ENCODE results near the gene OTP.
A peak's percentile ranks its signal among the peaks of the same experiment; 100 is the strongest.

Gene OTP

DNA sequence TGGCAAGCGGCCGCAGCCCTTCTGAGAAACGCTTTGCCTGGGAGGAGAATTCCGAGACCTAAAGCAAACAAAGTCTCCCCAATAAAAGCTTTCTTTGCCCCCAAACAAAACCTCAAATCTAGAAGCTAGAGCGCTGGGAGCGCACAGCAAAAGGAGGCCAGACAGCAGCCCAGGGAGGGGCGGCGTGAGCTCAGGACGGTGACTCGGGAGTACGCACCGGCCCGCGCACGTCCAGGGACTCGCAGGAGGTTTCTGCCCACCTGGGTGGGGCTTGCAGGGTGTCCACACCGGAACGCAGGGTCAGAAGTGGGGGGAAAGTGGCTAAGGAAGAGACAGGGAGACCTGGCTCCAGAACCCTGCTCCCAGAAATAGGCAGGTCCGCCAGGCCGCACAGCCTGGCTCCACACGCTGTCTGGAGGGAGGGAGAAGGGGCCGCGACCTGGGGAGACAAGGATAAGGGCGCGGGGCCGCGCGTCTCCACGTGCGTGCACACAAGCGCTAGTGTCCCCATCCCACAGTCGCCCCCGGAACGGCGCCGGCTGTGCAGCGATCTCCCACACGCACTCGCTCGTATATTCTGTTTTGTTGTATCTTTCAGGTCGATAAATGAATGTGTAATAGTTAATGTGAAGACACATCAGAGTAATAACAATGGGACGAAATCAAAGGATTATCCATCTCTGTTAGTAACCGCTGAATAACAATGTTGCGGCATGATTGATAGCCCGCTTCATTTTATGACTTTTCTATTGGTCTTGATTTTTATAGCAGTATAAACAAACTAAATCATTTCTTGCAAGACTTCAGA lies 2.3 kb upstream of the OTP start:
- no peak for DNase-seq (ENCODE audit: low spot score)

DNA sequence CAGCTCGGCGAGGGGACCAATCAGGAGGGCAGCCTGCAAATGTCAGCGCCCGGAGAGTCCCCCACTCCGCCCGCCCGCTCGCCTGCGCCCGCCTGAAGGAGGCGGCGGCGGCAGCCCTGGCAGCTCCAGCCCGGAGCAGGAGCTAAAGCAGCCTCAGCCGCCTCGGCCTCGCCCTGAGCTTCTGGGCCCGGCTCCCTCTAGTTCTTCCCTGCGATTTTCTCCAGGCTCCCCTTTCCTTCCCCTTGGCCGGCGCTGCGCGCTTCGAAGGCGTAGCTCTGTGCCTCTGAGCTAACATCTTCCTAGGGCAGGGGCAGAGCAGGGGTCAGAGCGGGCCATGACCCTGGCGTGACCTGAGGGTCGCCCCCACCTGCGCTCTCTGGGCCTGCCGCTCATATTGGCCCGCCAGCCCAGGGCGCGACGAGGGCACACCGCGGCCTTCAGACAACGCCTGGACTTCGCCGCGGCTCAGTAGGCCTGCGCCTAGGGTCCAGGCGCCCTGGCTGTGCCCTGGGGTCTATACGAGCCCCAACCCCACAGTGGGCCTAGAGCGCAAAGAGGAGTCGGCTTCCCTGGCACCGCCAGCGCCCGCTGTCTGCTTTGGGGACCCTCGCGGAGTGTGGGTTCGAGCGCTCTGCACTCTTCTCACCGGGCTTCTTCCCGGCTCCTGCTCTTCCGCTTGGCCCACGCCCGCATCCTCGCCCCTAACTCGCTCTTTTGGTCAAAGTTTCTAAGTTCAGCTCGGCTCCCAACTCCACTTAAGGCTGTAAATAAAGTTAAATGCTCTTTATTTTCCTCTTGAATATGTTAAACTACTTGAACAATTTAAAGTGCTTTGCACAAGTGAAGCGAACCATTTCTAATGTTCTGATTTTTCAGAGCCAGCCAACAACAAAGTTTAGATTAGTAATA lies 504 bp upstream of the OTP start:
- no peak for DNase-seq (ENCODE audit: low spot score)

DNA sequence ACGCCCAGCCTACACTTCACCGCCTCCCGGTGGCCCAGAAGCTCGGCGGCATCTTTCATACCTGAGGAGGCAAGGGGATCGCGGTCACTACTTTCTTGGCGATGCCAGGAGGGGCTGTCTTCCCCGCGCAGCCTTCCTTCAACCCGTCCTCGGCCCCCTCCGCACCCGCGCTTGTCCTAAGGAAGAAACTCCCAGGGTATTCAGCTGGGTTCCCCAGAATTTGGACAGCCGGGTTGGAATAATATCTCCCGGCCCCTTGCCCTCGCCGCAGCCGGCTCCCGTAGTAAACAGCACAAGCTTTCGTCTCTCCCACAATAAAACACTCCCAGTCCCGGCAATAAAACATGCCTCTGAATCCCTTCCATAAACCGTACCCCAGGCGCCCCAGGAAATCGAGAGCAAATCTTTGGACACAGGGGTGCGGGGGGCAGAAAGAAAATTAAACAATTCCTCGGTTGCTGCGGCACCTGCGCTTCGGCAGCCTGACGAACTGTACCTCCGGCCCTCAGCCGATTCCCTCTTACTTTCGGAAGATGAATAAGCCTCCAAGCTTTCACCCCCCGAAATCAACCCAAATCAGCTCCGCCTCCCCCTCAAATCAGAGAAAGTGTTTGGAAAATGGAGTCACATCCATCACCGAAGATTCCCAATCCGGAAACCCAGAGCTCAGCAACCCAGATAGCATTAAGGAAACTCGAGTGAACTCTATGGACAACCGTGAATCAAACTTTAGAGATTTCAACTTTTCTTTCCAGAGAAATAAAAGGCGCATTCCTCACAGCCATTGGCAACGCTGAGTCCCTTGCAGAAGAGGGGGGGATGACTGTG lies 1.1 kb downstream of the OTP start:
- DNase-seq (ENCODE audit: low spot score), result no peak

DNA sequence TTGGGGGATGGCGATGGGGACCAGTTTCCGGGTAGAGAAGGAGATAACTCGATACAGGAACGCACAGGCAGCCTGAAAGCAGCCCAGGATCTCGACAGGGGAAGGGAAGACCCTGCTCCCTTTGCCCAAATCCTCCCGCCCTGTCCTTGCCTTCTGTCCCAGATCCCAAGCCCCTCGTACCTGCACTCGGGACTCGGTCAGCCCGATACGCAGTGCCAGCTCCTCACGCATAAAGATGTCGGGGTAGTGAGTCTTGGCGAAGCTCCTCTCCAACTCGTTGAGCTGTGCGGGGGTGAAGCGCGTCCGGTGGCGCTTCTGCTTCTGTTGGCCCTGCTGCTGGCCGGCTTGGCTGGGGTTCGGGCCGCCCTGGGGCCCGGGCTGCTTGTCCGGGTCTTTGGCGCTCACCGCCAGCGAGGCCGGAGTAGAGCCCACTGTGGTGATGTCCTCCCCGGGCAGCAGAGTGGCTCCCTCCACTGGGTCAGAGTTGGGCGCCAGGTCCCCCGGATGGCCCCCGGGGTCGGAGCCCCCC lies 1.8 kb downstream of the OTP start:
- DNase-seq (ENCODE audit: low spot score), result no peak

DNA sequence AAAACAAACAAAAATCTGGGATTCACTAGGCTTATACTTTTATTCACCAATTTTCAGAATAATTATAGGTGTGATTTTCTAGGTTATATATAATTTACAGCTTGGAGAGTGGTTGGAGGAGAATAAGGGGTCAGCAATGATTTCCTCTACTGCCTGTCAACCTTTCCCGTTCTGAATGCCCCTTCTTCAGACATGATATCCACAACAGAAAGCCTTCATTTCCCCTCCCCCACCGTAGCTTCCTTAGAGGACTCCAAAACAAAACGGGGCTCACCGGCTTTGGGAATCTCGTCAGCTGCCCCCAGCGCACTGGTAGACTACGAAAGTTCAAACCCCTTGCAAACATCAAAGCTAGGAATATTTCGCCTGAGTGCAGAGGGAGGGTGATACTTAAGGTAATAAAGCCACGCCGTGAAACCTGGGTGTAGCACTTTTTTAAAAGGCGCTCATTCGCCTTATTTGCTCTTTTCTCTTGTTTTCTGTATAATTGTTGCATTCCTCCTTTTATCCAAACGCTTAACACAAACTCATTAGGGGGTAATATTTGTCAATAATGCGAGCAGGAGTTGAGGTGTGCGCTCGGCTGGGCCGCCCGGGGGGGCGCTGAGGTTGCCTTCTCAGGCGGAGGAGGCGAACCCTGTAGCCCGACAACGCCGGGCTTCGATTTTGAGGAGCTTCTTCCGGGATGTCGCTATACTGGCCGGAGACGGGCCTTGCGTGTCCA lies 2.4 kb downstream of the OTP start:
- no peak for DNase-seq (ENCODE audit: low spot score)

DNA sequence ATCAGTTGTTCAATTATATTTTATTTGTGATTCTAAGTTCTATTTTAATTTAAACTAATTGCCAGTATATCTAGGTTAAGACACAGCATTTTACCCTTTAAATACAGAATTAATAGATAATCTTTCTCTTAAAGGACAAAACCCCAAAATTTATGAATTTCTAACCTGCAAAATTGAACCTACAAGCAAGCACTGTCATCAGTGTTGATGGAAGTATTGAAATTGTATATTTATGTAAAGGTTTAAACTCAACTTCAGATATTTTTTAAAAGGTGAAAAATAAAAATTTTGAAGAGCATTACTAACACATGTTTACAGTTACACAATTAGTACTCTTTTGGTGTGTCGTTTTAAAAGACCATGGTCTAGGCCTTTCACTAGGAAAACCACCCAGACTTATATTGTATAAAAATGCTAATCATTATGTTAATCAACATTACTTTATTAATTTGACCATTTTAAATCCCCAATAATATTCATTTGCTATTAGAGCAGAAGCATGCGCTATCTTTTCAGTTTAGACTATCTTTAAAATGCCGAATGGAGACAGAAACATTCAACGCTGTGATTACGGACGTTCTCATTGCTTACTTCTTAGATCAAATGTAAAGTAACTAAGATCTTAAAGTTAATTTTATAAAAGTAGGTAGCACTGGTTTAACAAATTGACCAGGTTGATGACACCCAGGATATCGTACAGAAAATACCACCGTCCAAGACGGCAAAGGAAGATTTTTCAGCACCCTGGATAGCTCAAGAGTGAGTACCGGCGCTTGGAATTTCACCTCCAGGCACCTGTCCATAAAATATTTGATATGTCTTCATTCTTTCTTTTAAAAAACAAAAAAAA lies 3.2 kb downstream of the OTP start:
- no peak for DNase-seq (ENCODE audit: low spot score)

DNA sequence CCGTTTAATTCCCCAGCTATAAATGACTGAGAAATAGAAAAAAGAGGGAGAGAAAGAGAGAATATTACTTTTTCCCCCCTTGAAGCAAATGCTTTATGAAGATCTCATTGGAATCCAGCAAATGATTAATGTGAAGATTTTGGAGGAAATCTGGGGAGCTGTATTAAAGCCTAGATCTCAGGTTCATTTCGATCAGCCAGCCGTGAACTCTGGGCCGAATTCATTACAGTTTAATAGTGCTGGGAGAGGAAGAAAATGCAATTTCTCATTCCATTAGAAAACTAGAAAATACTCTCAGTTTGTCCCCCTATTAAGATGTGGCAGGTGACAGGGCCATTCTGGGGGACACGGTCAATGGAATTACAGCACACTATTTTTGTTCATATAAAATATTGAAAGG lies 4.8 kb downstream of the OTP start:
- DNase-seq (ENCODE audit: low spot score), result no peak

DNA sequence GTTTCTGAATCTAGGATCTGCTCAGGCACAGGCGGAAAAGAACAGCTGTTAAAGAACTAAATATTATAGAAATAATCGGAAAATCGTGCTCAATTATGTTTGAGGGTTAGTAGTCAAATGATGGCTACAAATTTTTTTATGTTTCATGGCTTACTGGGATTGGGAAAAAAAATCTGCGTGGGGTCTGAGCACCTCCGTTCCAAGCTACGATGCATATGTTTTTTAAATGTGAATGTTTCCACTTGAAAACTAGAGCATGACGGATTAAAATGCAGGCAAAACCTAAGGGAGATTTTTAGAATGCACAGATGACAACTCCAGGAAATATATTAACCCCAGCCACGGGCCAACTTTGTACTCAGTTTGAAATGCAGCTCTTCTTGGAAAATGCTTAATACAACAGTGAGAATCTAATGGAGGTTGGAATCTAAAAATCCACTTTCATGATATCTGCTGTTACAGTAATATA lies 5.3 kb downstream of the OTP start:
- DNase-seq (ENCODE audit: low spot score), result no peak

DNA sequence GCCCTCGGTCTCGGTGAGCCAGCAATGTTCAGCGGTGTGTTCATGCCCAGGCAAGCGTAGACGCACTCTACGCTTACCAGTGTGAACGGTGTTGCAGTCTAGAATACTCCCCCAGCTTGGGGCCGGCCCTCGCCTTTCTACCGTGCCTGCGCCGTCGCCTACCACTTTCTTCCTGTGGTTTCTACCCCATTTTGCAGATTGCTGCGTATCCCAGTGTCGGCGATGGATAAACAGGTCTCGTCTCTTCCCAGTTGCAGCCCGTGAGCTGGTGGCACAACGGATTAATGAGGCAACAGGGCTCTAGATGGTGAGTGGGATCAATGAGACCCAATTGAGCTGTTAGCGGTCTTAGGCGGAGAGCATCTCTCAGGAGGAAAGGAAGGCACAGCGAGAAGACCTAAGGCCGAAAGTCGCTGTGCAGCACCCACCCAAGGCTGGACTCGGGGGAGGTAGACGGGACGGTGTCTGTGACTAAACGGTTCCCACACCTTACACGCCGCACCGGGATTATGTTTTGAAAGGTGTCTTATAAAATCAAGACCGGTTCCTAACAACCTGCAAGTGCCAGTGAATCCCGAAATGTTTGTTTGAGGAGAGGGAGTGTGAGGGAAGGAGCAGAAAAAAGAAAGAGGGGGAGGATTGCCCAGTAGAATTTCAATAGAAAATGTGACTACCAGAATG lies 5.8 kb downstream of the OTP start:
- DNase-seq (ENCODE audit: low spot score), result no peak

DNA sequence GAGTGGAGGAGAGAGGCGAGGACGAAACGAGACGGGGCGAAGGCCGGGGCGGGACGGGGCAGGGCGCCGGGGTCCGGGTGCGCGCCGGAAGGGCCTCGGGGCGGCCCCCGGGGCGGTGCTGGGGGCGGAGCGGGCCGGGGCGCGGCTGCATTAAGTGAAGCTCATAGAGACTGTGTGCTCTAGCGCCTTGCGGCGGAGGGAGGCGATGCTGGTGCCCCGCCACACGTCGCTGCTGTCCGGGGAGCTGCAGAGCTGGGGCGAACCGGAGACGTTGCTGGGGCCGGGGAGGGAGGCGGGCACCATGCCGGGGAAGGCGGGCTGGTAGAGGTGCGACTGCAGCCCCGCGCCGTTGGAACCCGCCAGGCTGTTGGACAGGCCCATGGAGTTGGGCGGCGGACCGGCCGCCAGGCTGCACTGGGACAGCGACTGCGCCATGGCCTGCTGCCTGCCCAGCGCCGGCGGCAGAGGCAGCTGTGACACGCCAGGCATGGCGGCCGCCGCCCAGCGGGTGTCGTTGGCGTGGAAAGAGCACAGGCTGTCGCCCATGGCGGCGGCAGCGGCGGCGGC lies 8.3 kb downstream of the OTP start:
- DNase-seq (ENCODE audit: low spot score), result peak; percentile 77

DNA sequence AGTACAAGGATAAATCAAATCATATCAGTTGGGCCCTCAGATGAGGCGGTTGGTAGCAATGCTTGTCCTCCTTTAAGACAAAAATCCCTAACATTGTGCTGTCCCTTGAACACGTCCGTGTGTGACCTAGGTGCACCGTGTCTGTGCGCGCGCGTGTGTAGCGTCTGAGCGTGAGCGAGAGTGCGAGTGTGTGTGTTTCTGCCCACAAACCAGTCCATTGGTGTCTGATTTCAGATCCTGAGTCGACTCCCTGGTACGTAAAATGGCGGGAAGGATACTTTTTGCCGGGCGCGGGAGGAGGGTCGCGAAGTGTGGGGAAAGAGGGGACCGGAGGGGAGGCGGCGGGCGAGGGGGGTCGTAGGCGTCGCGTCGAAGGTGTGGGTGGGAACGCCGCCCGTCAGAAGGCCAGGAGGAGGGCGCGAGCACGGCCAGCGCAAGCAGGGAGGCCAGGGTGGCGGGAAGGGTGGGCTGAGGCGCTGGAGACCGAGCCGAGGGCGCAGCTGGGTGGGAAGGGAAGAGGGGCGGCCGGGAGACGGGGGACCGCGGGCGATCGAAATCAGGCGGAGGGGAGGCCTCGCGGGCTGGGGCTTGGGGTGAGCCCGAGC lies 8.9 kb downstream of the OTP start:
- DNase-seq (ENCODE audit: low spot score), result no peak

DNA sequence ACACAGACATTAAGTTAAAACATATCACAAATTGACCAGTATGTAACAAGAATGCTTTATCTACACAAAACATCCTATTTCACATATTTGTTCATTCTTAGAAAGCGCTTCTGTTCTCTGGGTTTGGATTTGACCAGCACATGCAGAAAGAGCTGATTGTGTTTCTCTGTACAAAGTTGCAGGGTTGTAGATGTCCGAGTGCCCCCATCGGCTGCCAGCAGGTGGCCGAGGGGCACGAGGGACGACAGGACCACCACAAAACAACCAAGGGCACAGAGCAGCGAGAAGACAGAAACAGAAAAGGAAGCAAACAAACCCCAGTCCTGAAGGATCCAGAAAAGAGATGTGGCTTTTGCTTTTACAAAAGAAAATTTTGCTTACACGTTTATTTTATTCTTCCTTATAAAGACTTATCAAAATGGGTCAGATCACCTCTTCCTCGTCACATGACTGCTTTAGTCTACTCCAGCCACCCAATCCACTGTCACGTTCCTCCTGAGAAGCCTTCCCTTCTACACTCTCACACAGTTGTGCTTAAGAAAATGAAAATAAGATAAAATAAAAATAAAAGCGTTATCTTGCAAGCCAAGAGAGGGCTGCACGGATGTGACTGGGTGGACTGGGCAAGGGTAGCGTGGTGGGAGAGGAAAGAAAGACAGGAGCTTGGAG lies 9.5 kb downstream of the OTP start:
- DNase-seq (ENCODE audit: low spot score), result no peak

DNA sequence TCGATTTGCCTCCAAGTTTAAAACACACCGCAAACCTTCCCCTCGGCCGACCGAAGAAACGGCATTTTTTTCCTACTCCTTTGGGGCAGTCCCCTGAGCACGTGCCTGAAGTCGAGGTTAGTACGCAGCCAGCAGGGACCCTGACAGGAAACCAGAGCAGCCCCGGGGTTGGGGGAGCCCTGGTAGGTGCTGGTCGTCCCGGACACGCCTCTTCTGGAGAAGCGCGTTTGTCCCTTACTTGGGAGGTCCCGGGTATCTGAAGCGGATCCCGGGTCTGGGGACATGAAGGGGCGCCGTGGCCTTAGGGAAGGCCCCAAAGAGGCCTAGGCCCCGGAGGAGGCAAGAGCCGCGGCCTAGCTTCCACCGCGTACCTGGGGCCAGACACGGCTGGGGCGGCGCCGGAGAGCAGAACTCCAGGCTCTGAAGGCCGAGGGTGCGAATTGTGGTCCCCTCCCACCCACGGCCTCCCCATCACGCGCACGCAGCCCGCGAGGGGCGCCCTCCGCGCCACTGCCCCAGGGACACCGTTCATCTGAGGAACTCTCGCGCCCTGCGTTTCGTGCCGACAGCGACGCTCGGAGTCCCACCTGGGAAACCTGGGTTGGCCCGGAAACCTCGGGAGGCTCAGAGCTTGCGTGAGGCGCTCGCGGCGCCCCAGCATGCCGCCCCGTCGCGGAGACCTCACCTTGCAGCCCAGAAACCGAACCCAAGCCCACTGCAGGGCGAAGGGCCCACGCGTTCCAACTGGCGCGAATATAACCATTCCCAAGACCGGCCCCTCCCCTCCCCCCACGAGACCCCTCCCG lies 10.4 kb downstream of the OTP start:
- no peak for DNase-seq (ENCODE audit: low spot score)

DNA sequence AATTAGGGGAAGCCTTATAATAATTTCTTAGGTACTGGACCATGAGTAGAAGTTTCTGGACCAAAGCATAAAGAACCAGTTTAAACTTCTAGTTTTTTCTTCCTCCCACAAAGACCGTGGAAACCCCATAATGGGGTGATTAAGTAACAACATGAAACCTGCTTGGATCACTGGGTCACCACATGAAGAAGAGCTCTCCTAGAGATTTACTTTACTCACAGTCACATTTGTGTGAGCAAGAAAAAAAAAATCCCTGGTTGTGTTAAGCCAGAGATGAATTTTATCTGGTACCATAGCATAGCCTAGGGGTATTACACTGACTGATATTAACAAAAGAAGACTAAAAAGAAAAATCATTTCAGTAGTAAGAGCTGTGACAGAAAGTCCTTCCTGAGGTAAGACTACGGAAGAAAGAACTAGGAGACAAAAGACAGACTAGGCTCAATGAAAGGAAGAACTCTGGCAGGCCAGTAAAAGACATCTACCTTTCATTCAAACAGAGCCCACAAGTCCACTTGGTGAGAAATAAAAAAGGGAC lies 15.2 kb downstream of the OTP start:
- no peak for DNase-seq (ENCODE audit: low spot score)

DNA sequence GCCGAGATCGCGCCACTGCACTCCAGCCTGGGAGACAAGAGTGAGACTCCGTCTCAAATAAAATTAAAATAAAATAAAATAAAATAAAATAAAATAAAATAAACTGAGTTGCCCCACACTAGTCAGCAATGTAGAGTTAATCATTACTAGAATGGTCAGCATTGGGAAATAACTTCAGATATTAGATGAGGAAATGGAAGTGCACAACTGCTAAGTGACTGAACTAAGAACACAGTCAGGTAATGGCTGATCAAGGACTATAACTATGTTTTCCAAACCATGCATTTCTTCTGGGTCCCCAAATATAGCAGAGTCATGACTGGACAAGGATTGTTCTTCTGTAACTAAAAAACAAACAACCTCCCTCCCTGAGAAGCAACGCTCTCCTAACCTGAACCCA lies 17.1 kb downstream of the OTP start:
- no peak for DNase-seq (ENCODE audit: low spot score)

DNA sequence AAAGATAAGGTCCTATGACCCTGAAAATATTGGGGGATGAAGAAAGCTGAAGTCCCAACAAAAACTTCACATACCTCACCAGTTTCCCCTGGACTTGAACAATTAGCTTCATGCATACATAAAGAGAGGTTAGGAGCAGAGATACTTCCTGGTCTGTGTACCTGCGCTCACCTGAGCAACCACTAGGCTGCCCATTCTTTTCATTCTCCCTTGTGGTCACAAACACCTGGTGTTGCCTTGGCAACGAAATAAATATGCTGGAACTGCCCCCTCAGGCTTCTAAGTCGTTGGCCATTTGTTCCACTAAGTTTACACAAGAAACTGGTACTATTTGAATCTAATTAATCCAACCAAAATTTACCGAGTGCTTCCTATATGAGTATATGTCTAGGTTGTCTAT lies 18.1 kb downstream of the OTP start:
- DNase-seq (ENCODE audit: low spot score), result peak; percentile 35

DNA sequence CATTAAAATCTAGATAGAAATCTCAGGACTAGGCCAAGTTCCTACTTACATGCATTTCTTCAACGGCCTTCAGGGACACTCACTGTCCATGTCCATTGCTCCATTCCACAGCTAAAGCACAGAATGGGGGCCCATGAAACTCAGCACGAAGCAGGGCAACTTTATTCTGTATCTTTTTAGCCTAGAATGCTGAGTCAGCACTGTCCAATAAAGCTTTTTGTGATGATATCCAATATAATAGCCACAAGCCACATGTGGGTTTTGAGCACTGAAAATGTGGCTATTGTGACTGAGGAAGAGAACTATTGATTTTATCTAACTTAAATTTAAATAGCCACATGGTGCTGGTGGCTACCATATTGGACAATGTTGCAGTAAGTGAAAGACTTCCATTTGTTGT lies 21.6 kb downstream of the OTP start:
- no peak for DNase-seq (ENCODE audit: low spot score)

Data from NAMALWA (cell line).